Retinal pigment epithelial cell (primary cell): ENCODE data around the gene TUFT1.

Experiments used
- DNase-seq: peaks from one replicate; pipeline ENCODE4 v3.0.0-alpha.2; 2010; ENCODE audit warnings: low read depth
- H3K4me3 ChIP-seq: 2 replicates; pipeline ENCODE4 v1.5.1; 2011; ENCODE audit warnings: mild to moderate bottlenecking, low read length, control low read depth, moderate library complexity
- TF ChIP-seq, protein P1 (sequence below): conservative IDR thresholded peaks from 2 replicates; pipeline ENCODE4 v1.5.1; 2011; ENCODE audit warnings: low read depth, low read length, control low read depth, inconsistent platforms

Gene TUFT1

DNA sequence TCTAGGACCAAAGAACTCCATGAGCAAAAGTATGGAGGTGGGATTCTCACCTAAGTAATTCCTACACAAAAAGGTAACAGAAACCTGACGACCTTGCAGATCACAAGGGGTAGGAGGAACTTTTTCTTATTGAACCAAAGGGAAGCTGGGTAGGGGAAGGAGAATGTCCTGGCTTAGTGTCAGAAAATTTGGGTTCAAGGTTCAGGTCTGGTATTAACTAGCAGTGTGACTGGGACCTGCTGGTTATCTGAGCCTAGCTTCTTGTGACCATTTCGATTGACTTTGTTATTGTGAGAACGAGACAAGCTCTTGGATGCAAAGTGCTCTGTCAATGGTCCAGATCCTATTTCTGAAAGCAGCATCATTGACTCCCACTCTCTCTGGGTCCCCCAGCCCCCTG lies 66.7 kb downstream of the TUFT1 start:
- H3K4me3 ChIP-seq = no peak overlapping the region
- TF ChIP-seq, protein P1, sequence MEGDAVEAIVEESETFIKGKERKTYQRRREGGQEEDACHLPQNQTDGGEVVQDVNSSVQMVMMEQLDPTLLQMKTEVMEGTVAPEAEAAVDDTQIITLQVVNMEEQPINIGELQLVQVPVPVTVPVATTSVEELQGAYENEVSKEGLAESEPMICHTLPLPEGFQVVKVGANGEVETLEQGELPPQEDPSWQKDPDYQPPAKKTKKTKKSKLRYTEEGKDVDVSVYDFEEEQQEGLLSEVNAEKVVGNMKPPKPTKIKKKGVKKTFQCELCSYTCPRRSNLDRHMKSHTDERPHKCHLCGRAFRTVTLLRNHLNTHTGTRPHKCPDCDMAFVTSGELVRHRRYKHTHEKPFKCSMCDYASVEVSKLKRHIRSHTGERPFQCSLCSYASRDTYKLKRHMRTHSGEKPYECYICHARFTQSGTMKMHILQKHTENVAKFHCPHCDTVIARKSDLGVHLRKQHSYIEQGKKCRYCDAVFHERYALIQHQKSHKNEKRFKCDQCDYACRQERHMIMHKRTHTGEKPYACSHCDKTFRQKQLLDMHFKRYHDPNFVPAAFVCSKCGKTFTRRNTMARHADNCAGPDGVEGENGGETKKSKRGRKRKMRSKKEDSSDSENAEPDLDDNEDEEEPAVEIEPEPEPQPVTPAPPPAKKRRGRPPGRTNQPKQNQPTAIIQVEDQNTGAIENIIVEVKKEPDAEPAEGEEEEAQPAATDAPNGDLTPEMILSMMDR = no peak
- no peak for DNase-seq

DNA sequence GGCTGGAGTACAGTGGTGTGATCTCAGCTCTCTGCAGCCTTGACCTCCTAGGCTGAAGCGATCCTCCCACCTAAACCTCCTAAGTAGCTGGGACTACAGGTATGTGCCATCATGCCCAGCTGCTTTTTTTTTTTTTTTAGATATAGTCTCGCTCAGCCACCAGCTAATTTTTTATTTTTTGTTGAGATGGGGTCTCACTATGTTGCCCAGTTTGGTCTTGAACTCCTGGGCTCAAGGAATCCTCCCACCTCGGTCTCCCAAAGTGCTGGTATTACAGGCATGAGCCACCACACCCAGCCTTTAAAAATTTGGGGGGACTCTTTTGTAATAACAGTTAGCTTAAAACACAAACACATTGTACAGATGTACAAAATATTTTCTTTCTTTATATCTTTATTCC lies 70.0 kb downstream of the TUFT1 start:
- no peak for DNase-seq
- TF ChIP-seq, protein P1 = no peak
- H3K4me3 ChIP-seq = no peak overlapping the region

GRCh38 chr1:151611288-151611790 lies 71.2 kb downstream of the TUFT1 start:
- no peak overlapping the region for H3K4me3 ChIP-seq
- TF ChIP-seq, protein P1 = no peak
- peak; percentile 78 for DNase-seq

GRCh38 chr1:151611832-151612500 lies 71.9 kb downstream of the TUFT1 start, which contains the start of gene SNX27:
SNX27 (plus strand) TSS chr1:151612050; CDS start chr1:151612202, 152 bp downstream.
- TF ChIP-seq, protein P1 = no peak
- peak; percentile 65 for DNase-seq
- H3K4me3 ChIP-seq = peak within 1 kb of the TSS; percentile 84

GRCh38 chr1:151612501-151613281 lies 72.6 kb downstream of the TUFT1 start:
- TF ChIP-seq, protein P1 = no peak
- peak overlapping the region; percentile 84 for H3K4me3 ChIP-seq
- no peak for DNase-seq

GRCh38 chr1:151613282-151613780 lies 73.2 kb downstream of the TUFT1 start:
- TF ChIP-seq, protein P1 = no peak
- H3K4me3 ChIP-seq = peak overlapping the region; percentile 84
- no peak for DNase-seq
